Fibroblast of skin of left quadriceps (primary cell): ENCODE data around the gene SPDEF.

Experiments used
- DNase-seq, 2 experiments: peaks; one replicate each; pipeline ENCODE4 v3.0.0-alpha.2; 2013; ENCODE audit warnings: low read depth in 2 of 2

Gene SPDEF

DNA sequence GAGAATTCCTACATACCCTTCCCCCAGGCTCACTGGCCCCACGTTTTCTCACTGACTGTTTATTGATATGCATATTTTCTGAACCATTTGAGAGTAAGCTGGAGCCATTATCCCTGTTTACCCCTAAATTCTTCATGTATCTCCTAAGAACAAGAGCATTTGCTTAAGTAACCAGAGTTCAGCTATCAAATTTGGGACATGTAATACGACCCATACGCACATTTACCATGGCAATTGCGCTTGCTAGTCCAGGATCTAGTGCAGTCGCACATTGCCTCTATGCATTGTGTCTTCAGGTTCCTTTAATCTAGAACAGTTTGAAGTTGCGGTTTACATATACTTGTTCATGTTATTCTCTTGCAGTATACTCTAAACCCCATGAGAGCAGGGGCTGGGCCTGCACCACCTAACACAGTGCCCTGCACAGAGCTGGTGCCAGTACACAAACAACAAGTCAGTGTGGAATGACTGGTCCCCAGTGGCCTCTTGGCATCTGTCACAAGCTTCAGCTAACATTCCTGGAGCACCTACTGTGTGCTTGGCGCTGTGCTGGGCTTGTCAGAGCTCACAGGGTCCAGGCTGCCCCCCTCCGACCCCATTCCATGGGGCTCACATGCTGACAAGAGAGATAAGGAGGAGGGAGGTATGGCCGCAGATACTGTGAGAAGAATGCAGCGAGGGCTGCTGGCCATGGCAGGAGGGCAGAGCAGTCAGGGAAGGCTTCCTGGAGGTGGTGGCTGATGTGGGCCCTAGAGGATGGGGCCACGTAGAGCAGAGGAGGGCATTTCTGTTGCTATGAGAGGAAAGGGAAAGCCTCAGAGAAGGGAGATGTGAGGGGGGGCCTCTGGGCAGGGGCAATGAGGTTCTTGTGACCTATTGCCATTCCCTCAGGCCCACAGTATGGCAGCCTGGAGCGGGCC is 28.1 kb downstream of the SPDEF start:
- DNase-seq: no peak

DNA sequence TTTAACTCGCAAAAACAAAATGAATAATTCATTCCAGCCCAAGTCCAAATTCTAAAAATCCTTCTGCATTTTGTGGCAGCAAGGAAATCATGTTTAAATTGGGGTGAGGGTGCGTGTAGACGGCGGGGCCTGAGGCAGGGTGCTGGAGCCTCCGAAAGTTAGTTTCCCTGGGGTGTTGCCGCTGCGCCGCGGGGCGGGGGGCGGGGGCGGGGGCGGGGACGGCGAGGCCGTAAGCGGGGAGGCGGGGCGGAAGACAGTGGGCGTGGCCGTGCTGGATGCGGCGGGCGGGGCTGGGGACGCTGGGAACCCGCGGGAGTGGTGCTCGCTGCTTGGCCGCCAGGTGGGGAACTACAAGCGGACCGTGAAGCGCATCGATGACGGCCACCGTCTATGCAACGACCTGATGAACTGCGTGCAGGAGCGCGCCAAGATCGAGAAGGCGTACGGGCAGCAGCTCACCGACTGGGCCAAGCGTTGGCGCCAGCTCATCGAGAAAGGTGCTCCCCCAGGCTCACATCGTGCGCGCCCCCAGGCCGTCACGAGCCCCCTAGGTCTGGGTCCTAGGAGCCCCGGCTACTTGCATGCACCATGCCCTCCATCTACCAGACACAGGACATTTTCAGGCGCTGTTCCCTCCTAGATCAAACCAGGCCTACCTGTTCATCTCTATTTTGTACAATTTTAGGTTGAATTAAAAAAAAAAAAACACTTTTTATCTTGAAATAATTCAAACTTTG is 29.0 kb downstream of the SPDEF start:
- peak; percentile 70 to 71 for DNase-seq

DNA sequence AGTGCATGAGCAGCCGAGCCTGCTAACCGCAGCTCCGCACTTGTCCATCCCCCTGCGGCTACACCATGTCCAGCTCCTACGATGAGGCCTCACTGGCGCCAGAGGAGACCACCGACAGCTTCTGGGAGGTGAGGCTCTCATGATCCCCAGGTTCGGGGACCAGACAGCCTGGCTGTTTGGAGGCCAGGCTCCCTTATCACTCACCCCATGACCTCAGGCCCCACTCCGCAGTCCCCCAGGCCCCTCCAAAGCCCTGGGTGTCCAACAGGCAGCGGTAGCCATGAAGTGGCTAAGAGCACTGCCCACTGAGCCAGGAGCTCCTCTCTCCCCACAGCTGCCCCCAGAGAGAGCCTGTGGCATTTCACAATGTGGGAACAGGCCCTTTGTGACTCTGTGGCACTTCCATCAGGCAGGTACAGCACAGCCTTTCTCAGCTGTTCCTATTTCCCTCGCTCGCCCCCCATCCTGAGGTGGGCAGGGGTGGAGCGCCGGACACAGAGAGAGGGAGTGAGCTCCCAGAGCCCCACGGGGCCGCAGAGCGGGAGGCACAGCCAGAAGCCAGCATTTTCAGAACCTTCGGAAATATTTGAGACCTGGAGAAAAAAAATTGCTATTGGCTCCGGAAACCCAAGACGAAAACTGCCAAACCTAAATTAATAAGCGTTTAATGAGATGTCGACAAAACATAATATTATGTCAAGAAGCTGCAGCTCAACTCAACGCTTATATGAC is 29.7 kb downstream of the SPDEF start:
- DNase-seq: no peak

DNA sequence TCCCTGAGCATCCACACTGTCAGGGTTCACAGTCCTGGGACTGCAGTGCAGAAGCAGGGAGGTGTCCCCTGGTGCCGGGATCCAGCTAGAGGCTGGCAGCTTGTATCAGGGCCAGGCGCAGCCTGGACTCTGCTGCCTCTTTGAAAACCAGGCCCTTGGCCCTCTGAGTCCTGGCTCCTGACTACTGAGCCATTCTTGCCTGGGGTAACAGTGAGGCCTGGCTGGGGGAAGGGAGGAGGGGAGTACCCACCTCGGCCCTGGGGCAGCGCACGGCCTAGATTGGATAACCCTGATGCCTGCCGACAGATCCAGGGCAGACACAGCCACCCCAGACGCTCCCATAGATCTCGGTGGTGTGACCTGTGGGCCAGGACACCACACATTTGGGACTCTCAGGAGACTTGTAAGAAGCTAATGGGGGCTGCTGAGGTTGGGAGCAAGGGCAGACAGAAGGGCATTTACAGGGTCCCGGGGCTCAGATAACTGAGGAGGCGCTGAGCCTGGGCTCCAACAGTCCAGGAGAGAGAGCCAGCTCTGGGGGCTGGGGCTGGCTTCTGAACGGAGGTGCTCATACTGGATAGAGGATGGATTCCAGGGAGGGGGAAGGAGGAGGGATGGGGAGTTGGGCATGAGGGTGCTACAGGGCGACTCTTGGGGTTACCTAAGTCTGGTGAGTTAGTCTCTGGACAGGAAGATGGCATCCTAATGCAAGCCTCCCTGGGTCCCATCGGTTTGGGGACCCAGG is 30.5 kb downstream of the SPDEF start:
- no peak for DNase-seq

DNA sequence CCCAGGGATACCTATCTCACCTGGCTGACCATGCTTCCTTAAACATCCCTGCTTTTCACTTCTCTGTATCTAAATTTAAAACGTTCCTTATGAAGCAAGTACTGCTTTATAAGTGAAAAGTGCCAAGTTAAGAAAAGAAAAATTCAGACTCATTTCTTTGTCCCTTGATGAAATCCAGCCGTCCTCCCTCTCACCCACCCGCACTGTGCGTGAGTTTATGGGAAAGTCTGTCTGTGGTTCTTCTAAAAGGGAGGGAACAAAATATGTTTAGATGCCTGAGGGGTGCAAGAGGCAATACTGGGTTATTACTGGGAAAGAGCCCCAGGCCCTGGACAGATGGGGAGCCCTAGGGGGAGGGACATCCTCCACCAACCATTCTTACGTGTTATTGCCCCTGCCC is 31.2 kb downstream of the SPDEF start:
- no peak for DNase-seq

DNA sequence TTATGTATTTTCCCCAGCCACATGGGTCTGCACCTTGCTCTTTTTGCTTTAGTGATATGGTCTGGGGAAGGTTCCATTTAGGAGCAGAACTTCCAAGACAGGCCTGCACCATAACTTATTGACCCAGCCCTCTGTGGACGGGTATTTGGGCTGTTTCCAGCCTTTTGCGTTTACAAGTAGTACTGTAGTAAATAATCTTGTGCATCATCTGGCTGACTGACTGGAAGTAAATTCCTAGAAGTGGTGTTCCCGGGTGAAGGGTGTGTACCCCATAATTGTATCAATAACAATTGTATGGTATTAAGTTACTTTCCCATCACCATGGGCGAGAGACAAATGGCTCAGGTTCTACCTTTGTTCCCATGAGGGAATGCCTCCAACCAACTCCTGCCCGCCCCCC is 31.6 kb downstream of the SPDEF start:
- no peak for DNase-seq

DNA sequence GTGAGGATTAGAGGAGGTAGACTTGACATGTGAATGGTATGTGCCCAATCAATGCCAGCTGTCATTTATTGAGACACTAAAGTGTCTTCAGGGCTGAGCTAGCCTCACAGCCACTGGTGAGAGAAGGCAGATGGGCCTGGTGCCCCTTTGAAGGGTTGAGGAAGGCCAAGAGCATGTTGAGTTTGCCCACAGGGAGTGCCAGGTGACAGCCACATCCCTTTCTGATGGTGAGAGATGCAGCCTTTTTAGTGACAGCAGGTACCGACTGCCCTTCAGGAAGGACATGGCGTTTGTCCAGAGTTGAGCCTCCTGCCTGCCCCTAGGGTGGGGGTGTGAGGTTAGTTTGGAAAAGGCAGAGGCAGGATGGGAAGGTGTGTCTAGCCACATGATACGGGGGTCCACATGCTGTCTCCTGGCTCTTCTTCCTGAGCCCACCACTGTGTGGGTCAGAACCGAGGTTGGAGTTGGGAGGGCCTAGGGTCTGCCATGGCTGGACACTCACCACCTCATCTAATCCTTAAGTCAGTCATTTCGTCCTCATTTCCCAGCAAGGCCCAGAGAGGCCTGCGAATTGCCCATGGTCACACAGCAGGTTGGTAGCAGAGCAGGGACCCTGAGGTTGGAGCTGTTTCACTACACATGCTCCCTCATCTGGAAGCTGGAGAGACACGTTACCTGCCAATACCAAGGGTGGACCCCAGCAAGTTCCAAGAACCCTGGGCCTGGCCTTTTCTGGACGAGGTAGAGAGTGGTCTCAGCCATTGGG is 32.5 kb downstream of the SPDEF start:
- DNase-seq: no peak

DNA sequence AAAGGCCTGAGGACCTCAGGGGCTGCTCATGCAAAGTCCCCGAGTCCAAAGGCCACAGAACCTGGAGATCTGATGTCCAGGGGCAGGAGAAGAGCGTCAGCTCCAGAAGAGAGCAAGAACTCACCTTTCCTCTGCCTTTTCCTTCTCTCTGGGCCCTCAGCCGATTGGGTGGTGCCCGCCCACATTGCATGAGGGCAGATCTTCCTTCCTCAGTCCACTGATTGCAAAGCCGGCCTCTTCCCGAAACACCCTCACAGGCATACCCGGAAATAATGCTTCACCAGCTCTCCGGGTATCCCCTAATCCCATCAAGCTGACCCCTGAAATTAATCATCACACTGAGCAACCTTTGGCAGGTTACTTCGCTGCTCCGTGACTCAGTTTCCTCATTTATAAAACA is 33.4 kb downstream of the SPDEF start:
- DNase-seq: no peak

DNA sequence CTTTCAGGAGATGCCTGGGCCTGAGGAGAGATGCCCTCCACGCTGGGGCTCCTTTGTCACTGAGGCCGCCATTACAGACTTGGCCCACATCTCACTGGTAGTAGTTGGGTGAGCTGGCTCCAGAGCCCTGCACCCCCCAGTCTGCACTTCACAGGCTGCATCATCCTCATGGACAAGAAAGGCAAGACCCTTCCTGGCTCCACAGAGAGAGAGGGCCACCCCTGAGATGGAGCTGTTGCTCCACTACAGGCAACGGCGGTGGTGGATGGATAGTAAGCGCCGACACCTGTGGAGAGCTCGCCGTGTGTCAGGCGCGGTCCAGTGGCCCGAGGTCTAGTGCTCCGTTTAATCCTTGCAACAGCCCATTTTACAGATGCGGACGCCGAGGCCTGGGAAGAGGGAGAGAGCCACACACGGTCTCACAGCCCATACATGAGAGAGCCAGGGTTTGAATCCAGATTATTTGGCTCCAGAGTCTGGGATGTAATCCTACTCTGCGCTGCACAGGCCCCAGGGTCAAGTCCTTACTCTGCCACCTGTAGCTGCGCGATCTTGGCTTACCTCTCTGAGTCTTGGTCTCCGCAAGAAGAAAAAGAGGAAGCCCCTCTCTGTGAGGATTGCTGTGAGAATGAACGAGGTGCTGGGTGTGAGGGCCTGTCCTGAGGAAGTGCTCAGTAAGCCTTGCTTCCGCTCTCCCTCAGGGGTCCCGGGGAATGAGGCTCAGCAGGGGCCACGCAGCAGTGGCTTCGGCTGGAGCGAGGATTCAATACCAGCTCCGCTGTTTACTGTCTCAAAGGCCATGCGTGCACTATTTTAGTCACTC is 34.5 kb downstream of the SPDEF start:
- DNase-seq: no peak

DNA sequence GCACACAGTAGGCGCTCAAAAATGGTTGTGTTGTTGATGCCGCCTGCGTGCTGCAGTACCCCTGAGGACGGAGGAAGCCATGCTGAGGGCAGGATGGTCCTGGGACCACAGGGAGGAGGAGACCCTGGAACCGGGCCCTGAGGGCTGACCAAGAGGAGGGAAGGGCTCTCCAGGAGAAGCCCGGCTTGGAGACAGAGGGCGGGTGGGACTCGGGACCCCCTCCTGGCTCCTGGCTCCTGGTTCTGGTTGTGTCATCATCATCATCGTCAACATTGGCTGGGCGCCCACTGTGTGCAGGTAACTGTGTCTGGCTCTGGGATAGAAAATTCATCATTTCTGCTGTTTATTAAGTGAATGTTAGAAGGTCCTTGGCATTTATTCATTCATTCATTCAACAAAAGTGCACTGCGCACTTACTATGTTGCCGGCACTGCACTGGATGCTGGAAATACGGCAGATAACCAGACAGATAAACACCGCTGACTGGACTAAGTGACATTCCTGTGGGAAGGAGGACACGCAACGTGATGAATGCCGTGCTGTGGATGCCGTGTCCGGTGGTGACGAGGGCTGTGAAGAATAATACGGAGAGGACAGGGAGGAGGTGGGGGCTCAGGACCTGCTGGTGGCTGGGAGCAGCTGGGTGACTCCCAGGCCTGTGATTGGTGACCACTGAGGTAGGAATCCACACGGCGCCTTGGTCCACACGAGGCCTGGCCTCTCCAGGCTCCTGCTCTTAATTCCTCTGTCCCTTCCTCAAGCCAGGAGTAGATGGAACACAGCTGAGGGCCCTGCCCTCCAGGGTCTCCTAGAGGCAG is 35.3 kb downstream of the SPDEF start:
- no peak for DNase-seq

DNA sequence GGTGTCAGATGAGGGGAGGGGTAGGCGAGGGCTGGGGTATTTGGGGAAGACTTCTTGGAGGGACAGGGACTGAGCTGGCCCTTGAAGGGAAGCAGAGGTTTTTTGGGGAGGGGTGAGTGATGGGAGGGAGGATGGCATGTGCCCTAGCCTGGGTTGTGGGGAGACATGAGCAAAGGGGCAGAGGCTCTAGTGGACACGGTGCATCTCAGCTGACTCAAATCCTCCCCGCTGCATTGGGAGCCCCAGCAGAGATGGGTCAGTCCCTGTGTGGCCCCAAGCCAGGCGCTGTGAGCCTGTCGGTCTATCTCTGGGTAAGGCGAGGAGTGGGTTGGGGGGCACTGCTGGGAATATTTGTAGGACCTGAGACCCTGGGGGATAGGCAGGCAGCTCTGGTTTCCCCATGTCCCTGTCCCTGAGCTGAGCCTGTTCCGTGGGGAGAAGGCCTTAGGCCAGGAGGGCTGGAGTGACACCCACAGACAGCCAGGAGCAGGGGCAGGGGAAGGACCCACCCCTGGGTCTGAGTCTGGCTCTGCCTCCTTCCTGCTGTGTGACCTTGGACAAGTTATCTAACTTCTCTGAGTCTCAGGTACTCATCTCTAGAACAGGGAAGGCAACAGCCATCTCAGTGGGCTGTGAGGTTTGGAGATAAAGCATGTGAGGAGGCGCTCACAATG is 36.0 kb downstream of the SPDEF start:
- no peak for DNase-seq

DNA sequence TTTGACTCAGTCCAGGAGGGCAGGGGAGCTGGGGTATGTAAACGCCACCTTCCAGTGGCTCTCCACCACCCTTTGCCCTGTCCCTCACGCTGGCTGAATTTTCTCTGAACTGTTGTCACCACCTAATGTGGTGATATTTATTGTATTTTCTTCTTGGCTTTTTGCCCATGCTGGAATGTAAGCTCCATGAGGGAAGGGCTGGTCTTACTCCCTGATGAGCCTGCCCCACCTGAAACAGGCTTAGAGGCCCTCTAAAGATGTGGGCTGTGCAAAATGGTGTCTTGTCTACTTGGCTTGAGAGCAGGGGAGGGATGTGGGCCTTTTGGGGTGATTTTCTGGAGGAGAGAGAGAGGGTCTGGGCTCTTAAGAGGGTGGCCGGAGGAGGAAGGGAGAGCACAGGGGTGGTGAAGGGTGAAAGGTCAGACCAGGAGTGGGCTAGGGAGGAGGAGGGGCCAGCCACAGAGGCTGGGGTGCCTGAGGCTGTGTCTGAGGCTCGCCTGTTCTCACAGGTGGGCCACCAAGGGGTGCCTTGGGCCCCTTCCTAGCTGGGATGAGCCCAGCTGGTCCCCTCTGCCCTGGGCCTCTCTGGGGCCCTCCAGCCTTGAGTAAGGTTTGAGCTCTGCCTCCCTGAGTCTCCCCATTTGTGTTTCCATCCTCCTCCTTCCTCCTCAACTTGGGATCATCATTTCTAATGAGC is 37.3 kb downstream of the SPDEF start:
- no peak for DNase-seq

DNA sequence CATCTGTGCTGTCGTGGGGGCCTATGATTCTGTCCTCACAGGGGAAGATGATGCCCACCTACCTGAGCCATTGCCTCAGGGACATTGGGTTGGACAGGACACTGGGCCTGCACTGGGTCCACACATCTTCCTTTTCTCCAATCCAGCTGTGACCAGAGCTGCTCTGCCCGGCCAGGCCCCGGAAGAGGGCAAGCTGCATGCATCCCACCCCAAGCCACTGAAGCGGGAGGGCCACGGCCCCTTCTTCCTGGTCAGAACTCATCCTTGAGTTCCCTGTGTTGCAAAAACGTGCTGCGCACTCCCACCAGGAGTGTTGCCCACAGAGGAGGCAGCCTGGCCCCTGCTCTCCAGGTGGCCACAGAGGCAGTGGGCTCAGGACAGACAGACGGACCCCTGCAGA is 38.2 kb downstream of the SPDEF start:
- DNase-seq: no peak

DNA sequence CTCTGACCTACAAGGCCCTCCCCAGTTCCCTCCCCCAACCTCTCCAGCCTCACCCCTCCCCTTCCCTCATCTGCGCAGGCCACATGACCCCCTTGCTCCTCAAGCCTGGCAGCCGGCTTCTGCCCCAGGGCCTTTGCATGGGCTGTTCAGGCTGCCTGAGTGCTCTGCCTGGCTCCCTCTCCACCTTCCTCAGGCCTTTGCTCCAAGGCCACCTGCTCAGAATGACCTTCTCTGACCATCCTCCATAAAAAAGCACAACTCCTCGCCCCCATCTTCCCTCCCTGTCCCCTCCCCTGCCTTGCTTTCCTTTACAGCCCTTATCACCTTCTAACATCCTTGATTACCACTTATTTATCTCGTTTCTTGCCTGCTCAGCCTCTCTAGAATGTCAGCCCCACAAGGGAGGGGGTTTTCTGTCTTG is 38.7 kb downstream of the SPDEF start:
- no peak for DNase-seq

DNA sequence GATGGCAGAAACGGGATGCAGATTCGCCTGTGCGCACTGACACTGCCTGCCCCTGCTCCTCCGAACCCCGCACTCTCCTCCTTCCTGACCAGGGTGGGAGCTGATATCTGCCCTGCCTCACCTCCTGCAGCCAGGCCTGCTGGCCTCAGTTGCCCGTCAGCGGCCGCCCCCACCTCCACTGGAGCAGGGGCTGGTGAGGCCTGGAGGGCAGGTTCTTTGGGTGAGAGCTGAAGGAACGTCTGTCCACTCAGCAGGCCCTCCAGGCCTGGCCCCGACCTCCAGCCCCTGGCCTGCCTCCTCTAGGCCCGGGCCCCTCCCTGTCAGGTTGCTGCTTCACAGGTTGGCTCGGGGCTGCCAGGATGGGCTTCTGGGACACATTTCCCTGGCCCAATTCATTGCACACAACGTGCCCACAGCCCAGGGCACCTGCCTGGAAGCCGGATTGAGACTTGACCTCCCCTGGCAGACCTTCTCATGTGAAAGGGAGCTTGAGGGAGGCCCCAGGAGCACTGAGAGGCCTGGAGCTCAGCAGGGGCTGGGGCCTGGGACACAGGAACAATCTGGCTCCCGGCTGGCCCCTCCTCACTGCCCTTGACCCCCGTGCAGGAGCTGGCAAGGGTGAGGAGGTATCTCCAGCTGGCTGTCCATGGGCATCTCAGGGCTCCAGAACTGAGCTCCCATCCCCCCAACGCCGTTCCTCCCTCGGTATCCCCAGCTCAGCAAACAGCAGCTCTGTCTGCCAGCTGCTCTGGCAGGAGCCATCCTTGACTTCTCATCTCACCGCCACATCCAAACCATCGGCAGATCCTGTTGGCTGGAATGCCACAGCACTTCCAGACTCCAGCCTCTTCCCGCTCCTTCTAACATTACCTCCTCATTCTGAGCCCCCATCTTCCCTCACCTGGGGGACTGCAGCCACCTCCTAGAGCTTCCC is 39.5 kb downstream of the SPDEF start:
- no peak for DNase-seq

DNA sequence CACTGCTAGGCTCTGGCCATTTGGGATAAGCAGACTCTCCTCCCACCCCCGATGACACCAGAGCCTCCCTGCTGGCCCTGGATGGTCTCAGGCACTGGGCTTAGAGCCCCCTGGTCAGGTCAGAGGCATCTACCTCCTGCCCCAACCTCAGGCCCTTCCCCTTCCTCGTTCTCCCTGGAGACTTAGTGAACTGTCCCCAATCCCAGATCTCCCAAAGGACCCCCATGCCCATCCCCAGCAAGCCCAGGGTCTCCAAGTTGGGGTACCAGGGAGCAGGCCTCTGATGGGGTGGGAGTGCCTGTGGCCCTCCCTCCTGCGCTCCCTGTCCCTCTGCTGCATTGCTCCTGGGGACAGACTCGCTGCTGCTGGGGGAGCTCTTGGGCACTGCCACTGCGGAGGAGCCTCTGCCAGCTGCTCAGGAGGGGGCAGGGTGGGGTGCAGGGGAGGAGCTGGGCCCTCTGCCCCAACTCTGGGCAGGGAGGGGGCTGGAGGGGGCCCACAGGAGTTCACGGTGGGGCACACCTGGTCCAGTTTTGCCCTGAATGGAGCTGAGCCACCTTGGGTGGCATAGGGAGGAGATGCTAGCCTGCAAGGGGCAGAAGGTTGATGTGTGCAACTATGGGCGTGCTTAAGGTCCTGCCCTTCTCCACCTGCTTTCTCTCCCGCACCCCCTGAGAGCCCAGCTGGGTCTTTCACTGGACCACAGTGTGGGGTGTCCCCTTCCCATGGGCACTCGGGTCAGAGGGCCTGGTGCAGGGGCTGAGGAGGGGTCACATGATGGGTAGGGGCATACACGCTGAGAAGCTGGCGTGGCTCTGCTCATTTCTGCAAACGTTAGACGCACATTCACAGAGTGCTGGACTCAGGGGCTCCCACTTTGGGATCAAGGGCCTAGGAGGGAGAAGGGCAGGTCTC is 40.4 kb downstream of the SPDEF start:
- DNase-seq: no peak
